HK-2 (cell line): ENCODE data around the gene KLK13.

Experiments
- DNase-seq: peaks from one replicate; pipeline ENCODE4 v3.0.0-alpha.2; 2018; ENCODE audit not compliant: unreplicated experiment

The KLK13 gene

DNA sequence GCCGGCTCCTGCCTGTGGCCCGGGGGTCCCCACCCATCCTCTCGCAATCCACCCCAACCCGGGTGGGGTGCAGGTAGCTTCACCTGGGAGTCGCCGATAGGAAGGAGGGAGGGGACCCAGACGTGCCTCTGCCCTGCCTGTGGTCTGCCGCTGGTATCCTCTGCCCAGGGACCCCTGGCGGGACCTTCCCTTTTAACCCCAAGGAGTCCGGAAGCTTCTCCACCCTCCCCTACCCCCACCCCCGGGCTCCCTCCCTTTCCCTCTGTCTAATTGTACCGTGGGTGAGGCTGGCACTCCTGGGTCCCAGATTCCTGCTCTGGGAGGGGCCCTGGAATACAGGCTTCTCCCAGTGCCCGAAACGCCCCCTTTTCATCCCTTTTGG lies 45.4 kb downstream of the KLK13 start, which contains the start of gene KLK10:
Gene KLK10 (minus strand): TSS at position 166 of the 382 bp plus-strand sequence. CDS start 579 bp downstream, outside the sequence.
- no peak for DNase-seq

DNA sequence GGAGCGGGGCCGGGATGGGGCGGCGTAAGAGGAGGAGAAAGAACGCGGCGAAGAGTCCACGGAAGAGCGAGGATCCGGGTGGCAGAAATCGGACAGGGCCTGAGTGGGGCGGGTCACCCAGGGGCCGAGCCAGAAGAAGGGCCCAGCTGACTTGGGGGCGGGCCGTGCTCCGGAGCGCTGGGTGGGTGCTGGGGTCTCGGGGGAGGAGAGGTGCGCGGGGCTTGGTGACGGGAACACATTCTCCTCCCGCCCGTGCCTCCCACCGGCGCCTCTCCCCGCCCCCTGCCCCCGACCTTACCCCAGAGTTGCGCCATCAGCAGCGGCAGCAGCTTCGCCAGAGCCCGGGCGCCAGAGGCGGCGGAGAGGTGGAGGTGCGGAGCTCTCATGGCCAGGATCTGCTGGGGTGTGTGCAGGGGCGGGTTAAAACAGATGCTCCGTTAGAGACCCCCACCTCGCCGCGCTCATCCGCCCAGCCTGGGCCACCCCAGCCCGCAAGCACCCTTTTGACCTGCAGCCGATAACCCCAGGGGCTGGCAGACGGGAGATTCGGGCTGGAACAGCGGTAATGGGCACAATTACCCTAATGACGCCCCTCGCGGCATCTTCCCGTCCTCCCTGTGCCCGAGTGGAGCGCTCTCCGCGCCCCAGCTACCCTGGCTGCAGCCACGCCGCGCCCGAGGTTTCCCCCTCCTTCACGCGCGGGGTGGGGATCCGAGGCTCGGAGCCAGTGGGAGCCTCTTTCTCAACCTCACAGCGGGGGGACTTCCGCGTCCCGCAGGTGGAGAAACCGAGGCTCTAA lies 45.9 kb downstream of the KLK13 start:
- DNase-seq: peak; percentile 6

DNA sequence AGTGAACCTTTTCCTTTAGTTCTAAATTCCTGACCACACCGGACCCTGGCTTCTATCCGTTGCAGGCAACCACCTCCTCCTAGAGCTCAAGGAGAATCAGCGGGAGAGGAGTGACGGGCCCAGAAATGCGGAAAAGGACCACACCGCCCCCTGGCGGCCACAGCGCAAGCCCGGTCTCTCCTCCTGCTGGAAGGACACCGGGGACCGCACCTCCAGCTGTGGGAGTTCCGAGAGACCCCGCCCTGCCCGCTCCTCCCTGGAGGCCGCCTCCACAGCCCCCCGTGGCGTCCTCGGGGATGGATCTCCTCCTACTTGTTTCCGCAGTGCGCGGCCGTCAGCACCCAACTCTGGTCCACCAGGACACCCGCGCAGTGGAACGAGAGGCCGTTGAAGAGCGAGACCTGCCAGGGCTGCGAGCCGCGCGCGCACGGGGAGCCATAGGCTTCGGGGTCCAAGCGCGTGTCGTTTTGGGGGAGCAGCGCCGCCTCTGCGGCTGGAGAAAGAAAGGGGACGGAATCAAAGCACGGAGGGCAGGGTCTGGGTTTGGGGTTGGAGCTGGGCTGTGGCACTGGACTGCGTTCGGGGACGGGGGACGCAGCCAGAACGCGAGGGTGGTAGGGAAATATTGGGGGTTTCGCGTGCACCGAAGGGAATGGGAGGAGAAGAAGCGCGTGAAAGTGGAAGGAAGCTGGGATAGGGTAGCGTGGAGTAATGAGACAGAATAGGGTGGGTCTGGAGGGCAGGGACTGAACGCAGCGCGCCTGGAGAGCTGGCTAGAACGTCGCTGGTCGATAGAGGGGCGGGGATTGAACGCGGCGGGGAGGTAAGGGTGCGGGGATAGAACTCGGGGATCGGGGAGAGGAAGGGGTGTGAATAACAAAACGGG lies 47.9 kb downstream of the KLK13 start:
- DNase-seq: peak; percentile 44

DNA sequence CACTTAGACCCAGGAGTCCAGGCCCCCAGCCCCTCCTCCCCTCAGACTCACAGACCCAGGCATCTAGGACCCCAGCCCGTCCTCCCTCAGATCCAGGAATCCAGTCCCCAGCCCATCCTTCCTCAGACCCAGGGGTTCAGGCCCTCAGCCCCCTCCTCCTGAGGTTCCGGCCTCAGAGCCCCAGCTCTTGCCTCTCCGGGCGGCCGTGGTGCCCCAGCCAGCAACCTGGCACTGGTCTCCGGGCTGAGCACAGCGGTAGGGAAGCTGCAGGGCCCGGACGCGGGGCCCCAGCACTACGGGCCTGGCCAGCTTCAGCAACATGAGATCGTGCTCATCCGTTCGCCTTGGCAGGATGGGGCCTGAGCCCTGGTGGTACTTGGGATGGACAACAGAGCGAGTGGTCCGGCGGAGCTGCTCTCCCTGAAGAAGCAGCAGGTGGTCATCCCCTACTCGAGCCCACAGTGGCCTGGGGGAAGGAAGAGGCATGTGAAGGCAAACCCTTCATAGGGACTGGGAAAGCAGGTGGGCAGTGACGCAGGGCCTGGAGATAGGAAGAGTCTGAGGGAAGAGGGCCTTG lies 49.1 kb downstream of the KLK13 start:
- no peak for DNase-seq

DNA sequence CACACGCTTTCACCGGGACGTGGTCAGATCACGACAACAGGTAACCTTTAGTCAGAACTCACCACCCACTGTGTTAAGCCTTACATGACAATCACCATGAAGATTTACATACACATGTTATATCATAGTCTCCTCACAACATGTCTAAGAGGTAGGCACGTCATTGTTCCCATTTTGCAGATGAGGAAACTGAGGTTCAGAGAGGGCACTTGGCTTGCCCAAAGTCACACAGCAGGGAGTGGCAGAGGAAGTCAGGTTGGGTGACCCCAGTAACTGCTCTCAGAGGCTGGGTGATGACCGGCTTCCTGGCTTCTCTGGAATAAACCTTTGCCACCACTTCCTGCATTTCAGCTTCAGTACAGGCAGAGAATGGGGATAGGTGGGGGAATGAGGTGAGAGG lies 50.6 kb downstream of the KLK13 start:
- DNase-seq: no peak

DNA sequence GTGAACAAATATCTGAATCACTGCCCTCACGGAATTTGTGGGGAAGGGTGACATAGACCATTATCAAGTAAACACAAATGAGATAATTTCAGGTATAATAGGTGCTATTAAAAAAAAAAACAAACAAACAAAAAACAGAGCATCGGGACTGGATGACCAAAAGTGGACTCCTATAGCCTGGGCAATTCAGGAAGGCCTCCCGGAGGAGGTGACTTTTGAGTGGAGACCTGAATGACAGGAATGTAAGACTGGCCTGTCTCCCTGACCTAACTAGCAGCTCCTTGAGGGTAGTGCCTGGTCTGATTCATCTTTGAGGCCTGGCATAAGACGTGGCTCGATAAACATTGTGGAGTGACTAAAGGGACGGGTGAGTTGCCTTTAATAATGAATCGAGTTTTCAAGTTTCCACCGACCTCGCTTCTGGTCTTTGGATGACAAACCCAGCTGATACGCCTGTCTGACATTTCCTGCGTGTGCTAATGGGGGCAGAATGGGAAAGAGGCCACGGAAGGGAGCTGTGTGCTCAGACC lies 52.2 kb downstream of the KLK13 start:
- DNase-seq: peak; percentile 5

DNA sequence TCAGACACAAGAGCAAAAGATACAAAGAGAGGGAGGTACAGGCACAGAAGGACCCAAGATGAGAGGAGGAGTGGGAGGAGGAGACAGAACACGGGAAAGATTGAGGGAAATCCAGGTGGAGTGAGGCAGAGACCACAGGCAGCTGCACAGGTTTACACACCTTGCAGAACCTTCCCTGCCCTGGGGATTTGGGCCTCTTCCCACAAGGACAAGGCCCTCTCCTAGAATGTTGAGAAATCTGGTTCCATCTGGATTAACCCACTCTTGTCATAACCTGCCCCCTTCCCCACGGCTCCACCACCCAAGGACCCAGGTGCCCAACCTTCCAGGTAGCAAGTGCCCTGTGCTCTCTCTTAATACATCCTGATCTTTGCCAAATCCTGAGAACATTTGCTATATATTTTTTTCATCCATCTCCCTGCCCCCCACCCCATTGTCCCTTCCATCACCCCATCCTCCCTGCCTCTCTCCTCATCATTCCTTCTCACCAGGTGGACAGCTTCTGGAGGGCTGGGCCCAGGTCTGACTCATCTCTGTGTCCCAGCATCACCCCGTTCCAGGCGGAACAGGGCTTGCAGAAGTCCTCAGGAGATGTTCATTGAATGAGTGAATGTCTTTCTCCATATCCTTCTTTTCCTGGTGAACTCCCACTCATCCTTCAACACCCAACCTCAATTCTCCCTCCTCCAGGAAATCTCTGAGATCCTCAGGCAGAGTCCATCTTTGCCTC lies 54.7 kb downstream of the KLK13 start:
- no peak for DNase-seq

DNA sequence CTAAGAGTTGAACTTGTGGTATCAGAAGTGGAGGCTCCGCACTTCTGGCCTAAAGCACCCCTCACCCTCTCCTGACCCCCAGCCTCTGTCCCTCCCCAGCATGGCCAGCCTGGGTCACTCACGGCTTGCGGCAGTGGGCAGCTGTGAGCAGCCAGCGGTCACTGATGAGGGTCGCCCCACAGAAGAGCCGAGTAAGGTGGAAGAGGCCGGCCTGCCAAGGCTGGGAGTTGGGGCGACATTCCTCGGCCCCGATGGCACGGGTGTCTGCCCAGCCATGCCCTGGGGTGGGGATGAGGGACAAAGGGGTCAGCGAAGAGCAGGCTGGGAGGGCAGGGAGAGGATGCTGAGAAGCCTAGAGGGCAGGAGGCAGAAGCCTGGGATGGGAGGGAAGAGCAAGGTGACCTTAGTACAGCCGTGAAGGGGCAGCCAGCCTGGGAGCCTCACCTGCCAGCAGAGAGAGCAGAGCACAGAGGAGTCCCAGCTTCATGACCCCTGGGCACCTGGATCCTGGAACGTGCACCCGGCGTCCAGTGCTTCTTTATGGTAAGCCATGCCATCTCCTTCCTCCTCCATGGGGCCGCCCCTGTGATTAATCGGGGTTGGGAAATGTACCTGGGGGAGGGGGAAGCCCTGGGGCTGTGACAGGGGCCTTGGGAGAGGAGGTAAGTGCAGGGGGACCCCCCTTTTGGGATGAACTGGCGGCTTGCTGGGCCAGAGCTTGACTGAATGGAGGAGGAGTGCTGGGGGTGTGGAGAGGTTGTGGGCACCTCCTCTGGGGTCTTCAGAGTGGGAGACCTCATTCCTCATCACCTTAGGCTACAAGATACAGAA lies 55.6 kb downstream of the KLK13 start:
- no peak for DNase-seq

DNA sequence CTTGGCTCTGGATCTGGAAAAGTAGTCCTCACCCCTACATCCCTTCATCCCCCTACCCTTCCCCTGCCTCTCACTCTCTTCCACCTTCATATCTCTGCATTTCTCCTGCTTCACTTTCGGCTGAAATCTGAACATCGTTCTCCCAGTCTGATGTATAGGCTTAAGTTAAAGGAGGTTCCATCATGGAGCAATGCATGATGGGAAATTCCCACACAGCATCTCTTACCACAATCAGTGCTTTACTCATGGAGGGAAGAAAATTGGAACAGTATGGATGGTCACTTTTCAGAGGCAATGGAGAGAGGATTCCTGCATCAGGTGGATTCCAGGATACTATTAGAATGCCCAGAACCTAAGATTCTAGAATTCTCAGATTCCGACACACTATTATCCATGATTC lies 57.4 kb downstream of the KLK13 start:
- no peak for DNase-seq

DNA sequence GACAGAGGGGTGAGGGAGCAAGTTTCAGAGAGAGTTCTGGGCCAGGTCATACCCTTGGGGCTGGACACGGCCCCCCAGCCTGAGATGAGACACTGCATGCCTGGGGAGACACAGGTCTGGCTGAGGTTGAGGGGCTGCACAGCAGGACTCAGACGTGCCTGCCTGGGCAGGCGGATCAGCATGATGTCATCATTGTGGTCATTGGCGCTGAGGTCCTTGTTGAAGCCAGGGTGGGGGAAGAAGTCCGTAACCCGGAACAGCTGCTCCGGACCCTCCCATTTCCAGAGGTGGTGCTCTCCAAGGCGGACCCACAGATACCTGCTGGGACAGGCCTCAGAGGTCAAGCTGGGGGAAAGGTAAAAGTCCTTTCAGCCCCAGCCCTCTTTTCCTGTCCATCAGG lies 58.5 kb downstream of the KLK13 start:
- DNase-seq: no peak
